SH-SY5Y (cell line): Measurements from ENCODE around the gene NTRK2.

Experiments used
- GATA2 ChIP-seq: IDR thresholded peaks from 2 replicates; pipeline ENCODE4 v1.6.1; 2011; ENCODE audit warnings: mild to moderate bottlenecking, low read depth, low read length
- GATA3 ChIP-seq: IDR thresholded peaks from 2 replicates; pipeline ENCODE4 v1.6.1; 2011; ENCODE audit warnings: low read depth, mild to moderate bottlenecking, low read length, moderate library complexity

GRCh38 chr9:85046475-85046874, 376.9 kb downstream of the NTRK2 start:
- TF ChIP-seq GATA3: no peak
- TF ChIP-seq GATA2: no peak
